HepG2 (cell line): ENCODE data around the gene SDK2. TPM values are rescaled to one million over a fixed set of nuclear protein-coding genes. Genes with fewer than 3 reads are reported as not detected.

ENCODE experiments used
- ATAC-seq: fragments of 200-7000 bp; cut with Tn5 transposase; 3 replicates; pipeline ENCODE4 v1.9.1; 2020; ENCODE audit warnings: mild to moderate bottlenecking, moderate library complexity
- BruUV-seq: library from RNA; stranded (reverse); fragments of 400-500 nt; replicated peaks from 2 replicates; lab custom pipeline; 2021; lab: Mats Ljungman, UMichigan
- CTCF ChIA-PET: fragments of 300-600 bp; formaldehyde crosslinking; extraction: SDS; loops from one replicate; lab custom pipeline; 2021; ENCODE audit warnings: low total read pairs, inconsistent platforms, low intra/inter-chr PET ratio; lab: Yijun Ruan, JAX
- POLR2A ChIA-PET: fragments of 350-600 bp; sonication (Branson Sonifier 250); formaldehyde crosslinking; loops from one replicate; lab custom pipeline; 2020; ENCODE audit warnings: antibody characterized with exemption, inconsistent platforms; lab: Yijun Ruan, JAX
- DNase-seq: peaks from one replicate; pipeline ENCODE4 v3.0.0-alpha.2; 2015; ENCODE audit warnings: low spot score
- FAIRE-seq: peaks from 3 replicates; lab custom pipeline; 2011; peaks lifted over from hg19 to GRCh38; lab: Jason Lieb, UNC
- H2AFZ ChIP-seq: one replicate; pipeline ENCODE4 v1.6.1; 2011; ENCODE audit warnings: low read length, inconsistent platforms
- H3K27ac ChIP-seq: fragments of 300-600 bp; 3 replicates; pipeline ENCODE4 v1.8.0; 2011; ENCODE audit warnings: mixed run types, mild to moderate bottlenecking, mixed read lengths, low read length, inconsistent platforms; ENCODE audit not compliant: insufficient read depth; ENCODE audit errors: extremely low read length
- H3K27me3 ChIP-seq, 2 experiments: fragments of 200-600 bp in 1 of 2; 2 replicates in 1 of 2; 3 replicates in 1 of 2; pipeline versions ENCODE4 v1.6.0 to v1.8.0; 2011; ENCODE audit warnings: low read length in 2 of 2, mild to moderate bottlenecking in 2 of 2, moderate library complexity in 2 of 2, inconsistent platforms in 1 of 2; ENCODE audit not compliant: insufficient read depth in 2 of 2, control insufficient read depth in 1 of 2
- H3K36me3 ChIP-seq, 2 experiments: fragments of 200-600 bp in 1 of 2; replicated peaks in 1 of 2; 2 replicates in 1 of 2; 3 replicates in 1 of 2; pipeline versions ENCODE4 v1.5.1 to v1.8.0; 2011; ENCODE audit warnings: low read length in 2 of 2, inconsistent platforms in 1 of 2; ENCODE audit not compliant: insufficient read depth in 2 of 2, control insufficient read depth in 1 of 2
- H3K4me1 ChIP-seq: 2 replicates; pipeline ENCODE4 v1.5.1; 2012; ENCODE audit warnings: low read length, inconsistent platforms; ENCODE audit not compliant: insufficient read depth
- H3K4me2 ChIP-seq: 2 replicates; pipeline ENCODE4 v1.6.0; 2011; ENCODE audit warnings: low read depth, low read length, inconsistent platforms
- H3K4me3 ChIP-seq, 3 experiments: fragments of 200-600 bp in 1 of 3; sonication (generic), shearing (Covaris generic) in 1 of 3; replicated peaks in 1 of 3; 2 replicates each; pipeline ENCODE4 v1.5.1; 2011 to 2016; ENCODE audit warnings: low read length in 3 of 3, inconsistent platforms in 2 of 3, low read depth in 2 of 3, mild to moderate bottlenecking in 2 of 3, control low read depth in 1 of 3, mixed read lengths in 1 of 3; ENCODE audit not compliant: insufficient read depth in 1 of 3
- H3K79me2 ChIP-seq: one replicate; pipeline ENCODE4 v1.6.1; 2011; ENCODE audit warnings: low read length, inconsistent platforms; ENCODE audit not compliant: insufficient read depth
- H3K9ac ChIP-seq: 2 replicates; pipeline ENCODE4 v1.6.0; 2011; ENCODE audit warnings: mild to moderate bottlenecking, low read depth, low read length, inconsistent platforms; ENCODE audit not compliant: insufficient read depth
- H3K9me3 ChIP-seq: 2 replicates; pipeline ENCODE4 v1.5.1; 2012; ENCODE audit warnings: mild to moderate bottlenecking, low read length
- H4K20me1 ChIP-seq: 2 replicates; pipeline ENCODE4 v1.6.0; 2011; ENCODE audit warnings: inconsistent platforms, mild to moderate bottlenecking, low read length, moderate library complexity; ENCODE audit not compliant: insufficient read depth
- FOXA1 ChIP-seq, 2 experiments: fragments of 450-650 bp in 1 of 2; sonication (generic) in 1 of 2; formaldehyde crosslinking in 1 of 2; IDR thresholded peaks; 2 replicates each; pipeline versions ENCODE4 v1.4.0 to v1.6.1; 2016 to 2020; ENCODE audit warnings: missing genetic modification reagents in 1 of 2
- HNF4G ChIP-seq, 2 experiments: sonication (generic) in 1 of 2; formaldehyde crosslinking in 1 of 2; IDR thresholded peaks; 2 replicates each; pipeline versions ENCODE4 v1.4.0 to v1.6.1; 2011 to 2020; ENCODE audit warnings: borderline replicate concordance in 2 of 2, low read depth in 2 of 2, mild to moderate bottlenecking in 2 of 2, low read length in 1 of 2, missing genetic modification reagents in 1 of 2, moderate library complexity in 1 of 2
- PBX2 ChIP-seq: IDR thresholded peaks from 2 replicates; pipeline ENCODE4 v1.6.1; 2016; ENCODE audit warnings: control low read depth
- PLSCR1 ChIP-seq: sonication (generic); formaldehyde crosslinking; IDR thresholded peaks from 2 replicates; pipeline ENCODE4 v1.5.0; 2020; ENCODE audit warnings: missing genetic modification reagents, mild to moderate bottlenecking, borderline replicate concordance
- SP5 ChIP-seq: IDR thresholded peaks from 2 replicates; pipeline ENCODE4 v1.6.1; 2016; ENCODE audit warnings: low read depth, borderline replicate concordance
- TBX3 ChIP-seq: fragments of 450-650 bp; IDR thresholded peaks from 2 replicates; pipeline ENCODE4 v1.6.1; 2017; ENCODE audit warnings: antibody characterized with exemption, mild to moderate bottlenecking, inconsistent platforms, borderline replicate concordance
- TSC22D2 ChIP-seq: sonication (generic); formaldehyde crosslinking; IDR thresholded peaks from 2 replicates; pipeline ENCODE4 v1.5.1; 2020; ENCODE audit warnings: missing genetic modification reagents, mild to moderate bottlenecking, borderline replicate concordance
- ZBTB43 ChIP-seq: sonication (generic); formaldehyde crosslinking; conservative IDR thresholded peaks from 2 replicates; pipeline ENCODE4 v1.4.0; 2020; ENCODE audit warnings: missing genetic modification reagents
- ZFP36L2 ChIP-seq: sonication (generic); formaldehyde crosslinking; IDR thresholded peaks from 2 replicates; pipeline ENCODE4 v1.4.0; 2020; ENCODE audit warnings: missing genetic modification reagents
- ZNF274 ChIP-seq: sonication (generic); formaldehyde crosslinking; IDR thresholded peaks from 2 replicates; pipeline ENCODE4 v1.5.1; 2020; ENCODE audit warnings: mild to moderate bottlenecking, missing genetic modification reagents
- ZNF451 ChIP-seq: sonication (generic); formaldehyde crosslinking; IDR thresholded peaks from 2 replicates; pipeline ENCODE4 v1.5.0; 2020; ENCODE audit warnings: mild to moderate bottlenecking, missing genetic modification reagents
- ZNF460 ChIP-seq: sonication (generic); formaldehyde crosslinking; IDR thresholded peaks from 2 replicates; pipeline ENCODE4 v1.5.1; 2020; ENCODE audit warnings: missing genetic modification reagents, mild to moderate bottlenecking, borderline replicate concordance
- ZNF660 ChIP-seq: sonication (generic); formaldehyde crosslinking; IDR thresholded peaks from 2 replicates; pipeline ENCODE4 v1.5.1; 2020; ENCODE audit warnings: mild to moderate bottlenecking, low read depth, missing genetic modification reagents, borderline replicate concordance
- WGBS: methylation state at CpG from one replicate; pipeline ENCODE4 v1.1.6; 2017; ENCODE audit warnings: low lambda C conversion rate; 5-methylcytosine and 5-hydroxymethylcytosine counted together
- in situ Hi-C: cut with HindIII; loops from 2 replicates; pipeline ENCODE4 v1.10.0; 2017; ENCODE audit warnings: low pct_unique_long_range_greater_than_20kb; ENCODE audit not compliant: extremely low pct_ligation_motif_present
- intact Hi-C: fragments of 100-400 bp; cut with micrococcal nuclease; formaldehyde crosslinking; loops from one replicate; pipeline ENCODE4 v1.10.0; 2022; ENCODE audit not compliant: unreplicated experiment
- polyA plus RNA-seq, 8 experiments: library from polyadenylated mRNA; depleted of rRNA in 3 of 8; stranded (reverse) in 7 of 8; unstranded in 1 of 8; fragments of >200 nt; fragmentation: Illumina TruSeq in 4 of 8; extraction: Trizol in 4 of 8; gene quantifications; 2 replicates each; pipeline versions ENCODE4 v1.2.1 to v1.2.3, GENCODE V29; 2011 to 2016; ENCODE audit warnings: low read depth in 4 of 8, missing spikeins in 1 of 8, mixed read lengths in 1 of 8; ENCODE audit not compliant: insufficient read depth in 1 of 8
- total RNA-seq, 5 experiments: library from RNA; depleted of rRNA; stranded (reverse); fragments of >200 nt; fragmentation: Illumina TruSeq; extraction: Trizol; gene quantifications; 2 replicates each; pipeline ENCODE4 v1.2.3, GENCODE V29; 2016; ENCODE audit warnings: low read depth in 1 of 5

Gene SDK2
- total and polyA plus RNA-seq, 2 of the 13 experiments (the other 11 are each of a cell fraction or from before 2014, with no cell fraction given): not detected

- no peaks in the 10 kb centered on the region for H3K9me3 ChIP-seq
- H3K36me3 ChIP-seq: no peaks in the 10 kb centered on the region
- ATAC-seq (no peak), DNase-seq (no peak), FAIRE-seq (no peak)
- ChIA-PET POLR2A (no interaction called here), CTCF (no interaction called here)
- BruUV-seq: no TSS peak
- H3K9ac ChIP-seq: no peak overlapping the region
- H2AFZ ChIP-seq: no peak overlapping the region
- in situ Hi-C loops: no loop called here
- H4K20me1 ChIP-seq: peaks cover 3% of the 10 kb centered on the region; the same call in 1 of the 2 replicates
- H3K4me3 ChIP-seq: no peak overlapping the region
- H3K27ac ChIP-seq: no peak overlapping the region
- no peak overlapping the region for H3K4me2 ChIP-seq
- intact Hi-C loops: no loop called here
- TF ChIP-seq FOXA1 (IDR thresholded peaks at IDR 0.05) (no peak), FOXA1 (CRISPR knock-in tag; IDR thresholded peaks at IDR 0.05) (no peak), HNF4G (IDR thresholded peaks at IDR 0.05; ENCODE audit: borderline replicate concordance, low read depth, low read length) (no peak), HNF4G (CRISPR knock-in tag; IDR thresholded peaks at IDR 0.05; ENCODE audit: borderline replicate concordance, low read depth) (no peak), ZNF274 (CRISPR knock-in tag) (no peak), PLSCR1 (CRISPR knock-in tag) (no peak)
- H3K27me3 ChIP-seq: peaks cover 15 to 83% of the 10 kb centered on the region in 2 experiments; a peak in 4 of 5 replicates
- 19% methylated on average over 12 of the region's 12 CpGs for whole genome bisulfite sequencing
- H3K79me2 ChIP-seq: no peaks in the 10 kb centered on the region
- no peaks in the 10 kb centered on the region for H3K4me1 ChIP-seq
Observed at GRCh38 chr17:73549841-73550430, 94.3 kb downstream of the SDK2 start.

GRCh38 chr17:73548620-73549311 lies 95.5 kb downstream of the SDK2 start:
- Histone ChIP-seq H3K4me1 (no peaks in the 10 kb centered on the region), H3K4me3 (no peak overlapping the region), H3K27me3 (peaks cover 17 to 91% of the 10 kb centered on the region in 2 experiments; a peak in 4 of 5 replicates), H3K9me3 (no peaks in the 10 kb centered on the region), H3K36me3 (no peaks in the 10 kb centered on the region), H3K4me2 (no peak overlapping the region), H3K9ac (no peak overlapping the region), H4K20me1 (peaks cover 3% of the 10 kb centered on the region; the same call in 1 of the 2 replicates), H2AFZ (no peak overlapping the region), H3K27ac (no peak overlapping the region), H3K79me2 (no peaks in the 10 kb centered on the region)
- POLR2A ChIA-PET: no interaction called here
- no peak for ATAC-seq
- no peak for FAIRE-seq
- 0% methylated on average over 8 of the region's 11 CpGs for WGBS
- CTCF ChIA-PET: no interaction called here
- no TSS peak for BruUV-seq
- in situ Hi-C loops: no loop called here
- DNase-seq: no peak
- intact Hi-C loops: no loop called here
- no peak for TF ChIP-seq SP5 (CRISPR knock-in tag)
- TF ChIP-seq TSC22D2 (CRISPR knock-in tag): no peak
- no peak for TF ChIP-seq ZNF660 (CRISPR knock-in tag)
- TF ChIP-seq ZFP36L2: no peak
- TF ChIP-seq PBX2 (CRISPR knock-in tag): no peak
- TF ChIP-seq TBX3: no peak
- TF ChIP-seq ZBTB43 (CRISPR knock-in tag): no peak
- no peak for TF ChIP-seq ZNF460 (CRISPR knock-in tag)
- no peak for TF ChIP-seq ZNF451
